Psoas muscle (tissue), 8 donors: Measurements from ENCODE around the gene SOCS3. TPM values are rescaled to one million over a fixed set of nuclear protein-coding genes. Genes with fewer than 3 reads are reported as not detected.
"Not testable (repeated sequence)": the region's sequence is repeated elsewhere in the genome, so short reads cannot be mapped to it uniquely, and the experiment has no call there.

ENCODE experiments used
- ATAC-seq, 4 donors: fragments of 200-7000 bp; cut with Tn5 transposase; one replicate each; pipeline ENCODE4 v1.9.1; 2020; ENCODE audit warnings: moderate library complexity in 3 of 4, mild to moderate bottlenecking in 2 of 4
- DNase-seq, 2 donors: peaks; one replicate each; pipeline ENCODE4 v3.0.0-alpha.2; 2020
- H3K27ac ChIP-seq: fragments of 200-600 bp; one replicate; pipeline ENCODE4 v1.8.0; 2022
- H3K27me3 ChIP-seq, 3 donors: fragments of 200-600 bp in 1 of 3; one replicate each; pipeline versions ENCODE4 v1.6.1 to v1.8.0; 2013 to 2022; ENCODE audit warnings: low read length in 2 of 3, mild to moderate bottlenecking in 2 of 3, moderate library complexity in 1 of 3; ENCODE audit not compliant: insufficient read depth in 3 of 3
- H3K36me3 ChIP-seq, 2 donors: fragments of 200-600 bp in 1 of 2; one replicate each; pipeline versions ENCODE4 v1.6.1 to v1.8.0; 2013 to 2022; ENCODE audit warnings: low read depth in 1 of 2, mild to moderate bottlenecking in 1 of 2, moderate library complexity in 1 of 2; ENCODE audit not compliant: insufficient read depth in 1 of 2
- H3K4me1 ChIP-seq: fragments of 200-600 bp; one replicate; pipeline ENCODE4 v1.8.0; 2022
- H3K4me3 ChIP-seq: fragments of 200-600 bp; one replicate; pipeline ENCODE4 v1.8.0; 2022; ENCODE audit warnings: mild to moderate bottlenecking
- H3K9me3 ChIP-seq: fragments of 200-600 bp; one replicate; pipeline ENCODE4 v1.8.0; 2022
- CTCF ChIP-seq: fragments of 200-600 bp; IDR thresholded peaks from one replicate; pipeline ENCODE4 v1.8.0; 2022; ENCODE audit warnings: antibody characterized with exemption
- WGBS, 3 donors: extraction: QIAGEN DNeasy Blood & Tissue Kit; methylation state at CpG; one replicate each; pipeline versions ENCODE4 v1.1.6 to v1.1.7; 2013; 5-methylcytosine and 5-hydroxymethylcytosine counted together
- intact Hi-C, 2 donors: fragments of 100-400 bp; cut with DNase I; formaldehyde crosslinking; loops; one replicate each; pipeline versions ENCODE4 v1.11.0 to v1.14.2; 2022
- polyA plus RNA-seq, 3 donors: library from polyadenylated mRNA; stranded (reverse); fragments of 200-250 nt; gene quantifications; one replicate each; pipeline ENCODE4 v1.2.3, GENCODE V29; 2013
- total RNA-seq, 4 donors: library from RNA; stranded (reverse); fragmentation: NEBNext Ultra II Directional in 2 of 4; extraction: Animal tissue kit (Norgen Biotek cat#: 25700) in 2 of 4; gene quantifications; one replicate each; pipeline versions ENCODE4 v1.2.1 to v1.2.4, GENCODE V29; 2021 to 2023
- donor health status: healthy with polysubstance abuse.
- donor health status: DM: no; HTN: no; CAD: no; lungs with moderate emphysema.
- donor health status: Bipolar disorder and iron deficiency.
- donor health status: healthy.
- donor health status: DM: yes; HTN: yes; CAD: no.
- donor health status: DM: no; HTN: no; CAD: no.
- donor health status: DM: no; HTN: no; CAD: no.
- donor health status: DM: yes; HTN: yes; CAD: no.

The SOCS3 gene
- total and polyA plus RNA-seq, 7 donors, result 5.3 to 43.5 (median 17.4) TPM

- Histone ChIP-seq H3K4me3 (no peak overlapping the region), H3K27ac (peak overlapping the region; percentile 86), H3K9me3 (no peaks in the 10 kb centered on the region), H3K36me3 (no peaks in the 10 kb centered on the region), H3K4me1 (peaks cover 11% of the 10 kb centered on the region), H3K27me3 (no peaks in the 10 kb centered on the region)
- TF ChIP-seq CTCF, result no peak
- intact Hi-C loops, result no loop called here
- ATAC-seq, result peak in 3 of 4 donors; percentile 15 to 45 (median 45)
- WGBS, 3 donors, result 44 to 53% (median 51%) methylated on average over 12 of the region's 12 CpGs
- DNase-seq, result peak; percentile 85 to 88
These were observed 44.3 kb downstream of the SOCS3 start for GRCh38 chr17:78315355-78316114.

GRCh38 chr17:78314683-78315354 is 45.1 kb downstream of the SOCS3 start:
- Histone ChIP-seq H3K27ac (peak overlapping the region; percentile 86), H3K4me1 (peaks cover 11% of the 10 kb centered on the region), H3K36me3 (no peaks in the 10 kb centered on the region), H3K9me3 (no peaks in the 10 kb centered on the region), H3K27me3 (no peaks in the 10 kb centered on the region), H3K4me3 (no peak overlapping the region)
- WGBS, 3 donors, result 90 to 94% (median 91%) methylated on average over 12 of the region's 12 CpGs
- no peak for TF ChIP-seq CTCF
- DNase-seq (no peak), ATAC-seq (no peak)
- intact Hi-C loops, result no loop called here

- H3K36me3 ChIP-seq, result no peaks in the 10 kb centered on the region
- peak overlapping the region; percentile 60 for H3K4me3 ChIP-seq
- intact Hi-C loops, result no loop called here
- peaks cover 11% of the 10 kb centered on the region for H3K4me1 ChIP-seq
- peak overlapping the region; percentile 86 for H3K27ac ChIP-seq
- no peaks in the 10 kb centered on the region for H3K27me3 ChIP-seq
- DNase-seq, result peak; percentile 76 to 78
- no peaks in the 10 kb centered on the region for H3K9me3 ChIP-seq
- ATAC-seq, result peak; percentile 68 to 87 (median 81)
- no peak for TF ChIP-seq CTCF
- WGBS, 3 donors, result 3 to 4% (median 4%) methylated on average over 59 to 80 of the region's 80 CpGs
These were observed 45.9 kb downstream of the SOCS3 start for GRCh38 chr17:78313735-78314648.

- H3K27ac ChIP-seq, ATAC-seq, H3K9me3 ChIP-seq, DNase-seq, intact Hi-C loops, H3K4me3 ChIP-seq, H3K36me3 ChIP-seq, H3K27me3 ChIP-seq: not testable (repeated sequence)
- peaks cover 19% of the 10 kb centered on the region for H3K4me1 ChIP-seq
- WGBS, 3 donors, result 91 to 93% (median 93%) methylated on average over 12 of the region's 12 CpGs
These were observed 50.1 kb downstream of the SOCS3 start for GRCh38 chr17:78309659-78310255.
